ENCODE results near the gene SEC14L3. TPM values are rescaled to one million over a fixed set of nuclear protein-coding genes. Genes with fewer than 3 reads are reported as not detected.
A peak's percentile ranks its signal among the peaks of the same experiment; 100 is the strongest.

SEC14L3 gene
- total and polyA plus RNA-seq, 2 of the 13 experiments (the other 11 are each of a cell fraction or from before 2014, with no cell fraction given) = not detected

DNA sequence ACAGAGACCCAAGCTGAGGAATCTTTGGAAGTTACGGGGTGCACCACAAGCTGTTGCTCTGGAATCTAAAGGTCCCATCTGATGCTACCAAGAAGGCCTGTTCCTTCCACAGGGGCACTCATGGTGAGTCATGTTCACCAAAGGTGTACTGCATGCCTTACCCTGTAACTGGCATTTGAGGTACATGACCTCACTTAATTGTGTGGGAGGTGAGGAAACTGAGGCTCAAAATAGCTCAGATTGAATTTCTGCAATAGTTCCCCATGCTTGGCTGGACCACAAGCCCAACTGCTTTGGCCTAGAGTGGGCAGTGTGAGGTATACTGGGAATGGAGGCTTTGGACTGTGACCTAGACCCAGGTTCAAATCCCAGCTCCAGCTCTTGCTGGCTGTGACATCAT, 38.0 kb downstream of the SEC14L3 start (continued):
- TF ChIP-seq, protein P1, sequence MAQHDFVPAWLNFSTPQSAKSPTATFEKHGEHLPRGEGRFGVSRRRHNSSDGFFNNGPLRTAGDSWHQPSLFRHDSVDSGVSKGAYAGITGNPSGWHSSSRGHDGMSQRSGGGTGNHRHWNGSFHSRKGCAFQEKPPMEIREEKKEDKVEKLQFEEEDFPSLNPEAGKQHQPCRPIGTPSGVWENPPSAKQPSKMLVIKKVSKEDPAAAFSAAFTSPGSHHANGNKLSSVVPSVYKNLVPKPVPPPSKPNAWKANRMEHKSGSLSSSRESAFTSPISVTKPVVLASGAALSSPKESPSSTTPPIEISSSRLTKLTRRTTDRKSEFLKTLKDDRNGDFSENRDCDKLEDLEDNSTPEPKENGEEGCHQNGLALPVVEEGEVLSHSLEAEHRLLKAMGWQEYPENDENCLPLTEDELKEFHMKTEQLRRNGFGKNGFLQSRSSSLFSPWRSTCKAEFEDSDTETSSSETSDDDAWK (CRISPR knock-in tag; IDR thresholded peaks at IDR 0.05) = no peak
- TF ChIP-seq, protein P2, sequence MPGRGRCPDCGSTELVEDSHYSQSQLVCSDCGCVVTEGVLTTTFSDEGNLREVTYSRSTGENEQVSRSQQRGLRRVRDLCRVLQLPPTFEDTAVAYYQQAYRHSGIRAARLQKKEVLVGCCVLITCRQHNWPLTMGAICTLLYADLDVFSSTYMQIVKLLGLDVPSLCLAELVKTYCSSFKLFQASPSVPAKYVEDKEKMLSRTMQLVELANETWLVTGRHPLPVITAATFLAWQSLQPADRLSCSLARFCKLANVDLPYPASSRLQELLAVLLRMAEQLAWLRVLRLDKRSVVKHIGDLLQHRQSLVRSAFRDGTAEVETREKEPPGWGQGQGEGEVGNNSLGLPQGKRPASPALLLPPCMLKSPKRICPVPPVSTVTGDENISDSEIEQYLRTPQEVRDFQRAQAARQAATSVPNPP (CRISPR knock-in tag; IDR thresholded peaks at IDR 0.05) = no peak
- TF ChIP-seq SMARCC2 (IDR thresholded peaks at IDR 0.05) (no peak), DNMT1 (CRISPR knock-in tag; IDR thresholded peaks at IDR 0.05) (no peak)

DNA sequence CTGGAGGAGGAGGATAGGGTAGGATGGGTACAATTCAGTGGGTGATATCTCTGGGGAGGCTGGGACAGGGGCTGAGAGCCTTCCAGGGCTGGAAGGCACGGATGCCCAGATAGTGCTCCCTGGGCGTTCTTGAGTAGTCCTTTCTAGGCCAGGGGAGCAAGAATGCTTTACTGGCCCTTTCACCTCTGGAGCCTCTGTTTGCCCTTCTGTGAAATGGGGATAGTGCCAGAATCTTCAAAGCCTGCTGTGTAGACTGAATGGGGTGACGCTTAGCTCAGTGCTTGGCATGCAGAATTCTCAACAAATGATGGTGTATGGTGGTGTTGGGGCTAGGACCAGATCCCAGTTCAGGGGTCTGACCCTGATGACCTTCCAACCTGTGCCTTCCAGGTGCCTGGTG, 38.6 kb downstream of the SEC14L3 start:
- ChIA-PET POLR2A (interaction anchor here (1.3 to 2.8 kb wide), 2 partner anchors 10 to 14 kb away, joined by 4 to 26 read pairs; no protein-coding TSS in a partner anchor), CTCF (ENCODE audit: low intra/inter-chr PET ratio, low total read pairs) (interaction anchor here (1.1 kb wide), 1 partner anchor 42 kb away, joined by 4 read pairs; no protein-coding TSS in a partner anchor)
- Histone ChIP-seq H3K4me3 (replicated peaks in 1 of 3; ENCODE audit: insufficient read depth in 1 of 3, low read depth in 2 of 3, low read length in 3 of 3) (no peak overlapping the region), H3K27ac (ENCODE audit: extremely low read length, insufficient read depth, low read length) (no peak overlapping the region), H3K4me1 (ENCODE audit: insufficient read depth, low read length) (peaks cover 42% of the 10 kb centered on the region), H4K20me1 (ENCODE audit: insufficient read depth, low read length) (no peaks in the 10 kb centered on the region), H3K79me2 (ENCODE audit: insufficient read depth, low read length) (no peaks in the 10 kb centered on the region), H2AFZ (ENCODE audit: low read length) (no peak overlapping the region), H3K9ac (ENCODE audit: insufficient read depth, low read depth, low read length) (no peak overlapping the region), H3K36me3 (replicated peaks in 1 of 2; ENCODE audit: control insufficient read depth in 1 of 2, insufficient read depth in 2 of 2, low read length in 2 of 2) (no peaks in the 10 kb centered on the region; a peak in 1 of 5 replicates), H3K9me3 (ENCODE audit: low read length) (no peaks in the 10 kb centered on the region), H3K4me2 (ENCODE audit: low read depth, low read length) (no peak overlapping the region), H3K27me3 (ENCODE audit: control insufficient read depth in 1 of 2, insufficient read depth in 2 of 2, low read length in 2 of 2) (0 out of 5 replicates have a peak, but pooled peaks cover 0 to 4% of the 10 kb centered on the region in 2 experiments)
- DNase-seq (ENCODE audit: low spot score) (no peak), ATAC-seq (no peak), FAIRE-seq (no peak)
- 89% methylated on average over 1 of the region's 3 CpGs for WGBS (ENCODE audit: low lambda C conversion rate)
- intact Hi-C loops (cut with micrococcal nuclease; ENCODE audit: unreplicated experiment) (no loop called here), in situ Hi-C loops (cut with HindIII; ENCODE audit: extremely low pct_ligation_motif_present, low pct_unique_long_range_greater_than_20kb) (no loop called here)
- BruUV-seq (replicated peaks) = no TSS peak
- TF ChIP-seq NR2F6 (IDR thresholded peaks at IDR 0.05) (no peak), NR2F6 (CRISPR knock-in tag; IDR thresholded peaks at IDR 0.05) (no peak), ZNF629 (CRISPR knock-in tag; conservative IDR thresholded peaks at IDR 0.05) (peak; percentile 87), ZNF143 (CRISPR knock-in tag; IDR thresholded peaks at IDR 0.05) (no peak), AGO1 (IDR thresholded peaks at IDR 0.05; ENCODE audit: low read depth, low read length, poor library complexity, severe bottlenecking) (no peak), HMGA1 (CRISPR knock-in tag; conservative IDR thresholded peaks at IDR 0.05) (no peak), MEF2D (CRISPR knock-in tag; IDR thresholded peaks at IDR 0.05) (no peak)
- TF ChIP-seq, protein P3, sequence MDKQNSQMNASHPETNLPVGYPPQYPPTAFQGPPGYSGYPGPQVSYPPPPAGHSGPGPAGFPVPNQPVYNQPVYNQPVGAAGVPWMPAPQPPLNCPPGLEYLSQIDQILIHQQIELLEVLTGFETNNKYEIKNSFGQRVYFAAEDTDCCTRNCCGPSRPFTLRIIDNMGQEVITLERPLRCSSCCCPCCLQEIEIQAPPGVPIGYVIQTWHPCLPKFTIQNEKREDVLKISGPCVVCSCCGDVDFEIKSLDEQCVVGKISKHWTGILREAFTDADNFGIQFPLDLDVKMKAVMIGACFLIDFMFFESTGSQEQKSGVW (CRISPR knock-in tag; IDR thresholded peaks at IDR 0.05; ENCODE audit: borderline replicate concordance) = no peak

Measured in HepG2 (cell line).